IMR-90 (cell line): ENCODE measurements around the gene MGA. TPM values are rescaled to one million over a fixed set of nuclear protein-coding genes. Genes with fewer than 3 reads are reported as not detected.

Source experiments
- ATAC-seq: fragments of 200-7000 bp; cut with Tn5 transposase; 2 replicates; pipeline ENCODE4 v1.9.1; 2020; ENCODE audit warnings: low read depth, mild to moderate bottlenecking, moderate library complexity
- BruUV-seq: library from RNA; stranded (reverse); fragments of 400-500 nt; replicated peaks from 2 replicates; lab custom pipeline; 2021; lab: Mats Ljungman, UMichigan
- CTCF ChIA-PET: fragments of 300-600 bp; formaldehyde crosslinking; extraction: SDS; loops from one replicate; lab custom pipeline; 2021; ENCODE audit warnings: antibody characterized with exemption; lab: Yijun Ruan, JAX
- POLR2A ChIA-PET: fragments of 300-600 bp; sonication (Branson Sonifier 250); formaldehyde crosslinking; loops from one replicate; lab custom pipeline; 2022; ENCODE audit warnings: antibody characterized with exemption; ENCODE audit not compliant: unreplicated experiment; lab: Charles Lee
- DNase-seq: peaks from one replicate; pipeline ENCODE4 v3.0.0; 2013
- H2AFZ ChIP-seq: replicated peaks from 2 replicates; pipeline ENCODE3; 2013; ENCODE audit warnings: low read length, mild to moderate bottlenecking; ENCODE audit not compliant: poor library complexity
- H2AK5ac ChIP-seq: 2 replicates; pipeline ENCODE4 v1.6.1; 2013; ENCODE audit warnings: low read depth, low read length, inconsistent platforms
- H2AK9ac ChIP-seq: replicated peaks from 2 replicates; pipeline ENCODE3; 2013; ENCODE audit warnings: mild to moderate bottlenecking, low read depth, low read length, moderate library complexity; ENCODE audit not compliant: poor library complexity
- H2BK120ac ChIP-seq: 2 replicates; pipeline ENCODE4 v1.6.1; 2013; ENCODE audit warnings: low read depth, low read length, inconsistent platforms
- H2BK15ac ChIP-seq: 3 replicates; pipeline ENCODE4 v1.6.1; 2013; ENCODE audit warnings: low read depth, low read length, inconsistent platforms
- H2BK20ac ChIP-seq: 2 replicates; pipeline ENCODE4 v1.6.1; 2013; ENCODE audit warnings: low read depth, mild to moderate bottlenecking, inconsistent platforms, low read length, moderate library complexity
- H2BK5ac ChIP-seq: 2 replicates; pipeline ENCODE4 v1.6.1; 2013; ENCODE audit warnings: mild to moderate bottlenecking, low read depth, low read length, inconsistent platforms; ENCODE audit not compliant: poor library complexity, severe bottlenecking
- H3K14ac ChIP-seq: replicated peaks from 2 replicates; pipeline ENCODE4 v1.6.1; 2013; ENCODE audit warnings: low read depth, low read length, inconsistent platforms
- H3K18ac ChIP-seq: 2 replicates; pipeline ENCODE4 v1.6.1; 2013; ENCODE audit warnings: low read depth, low read length, control low read depth
- H3K23ac ChIP-seq: 2 replicates; pipeline ENCODE4 v1.6.1; 2013; ENCODE audit warnings: low read depth, low read length, inconsistent platforms
- H3K27ac ChIP-seq: 2 replicates; pipeline ENCODE4 v1.5.1; 2013; ENCODE audit warnings: mild to moderate bottlenecking, control low read depth, low read length; ENCODE audit not compliant: insufficient read depth
- H3K27me3 ChIP-seq: 2 replicates; pipeline ENCODE4 v1.6.1; 2013; ENCODE audit warnings: low read length; ENCODE audit not compliant: control insufficient read depth, insufficient read depth
- H3K36me3 ChIP-seq: 2 replicates; pipeline ENCODE4 v1.6.1; 2013; ENCODE audit warnings: low read length, mixed read lengths; ENCODE audit not compliant: control insufficient read depth, insufficient read depth
- H3K4ac ChIP-seq: 2 replicates; pipeline ENCODE4 v1.6.1; 2013; ENCODE audit warnings: low read depth, low read length, inconsistent platforms
- H3K4me1 ChIP-seq: 2 replicates; pipeline ENCODE4 v1.6.1; 2013; ENCODE audit warnings: low read length, mixed read lengths; ENCODE audit not compliant: control insufficient read depth, insufficient read depth
- H3K4me2 ChIP-seq: 2 replicates; pipeline ENCODE4 v1.6.1; 2013; ENCODE audit warnings: low read depth, mild to moderate bottlenecking, control low read depth, low read length, moderate library complexity
- H3K4me3 ChIP-seq: 2 replicates; pipeline ENCODE4 v1.5.1; 2013; ENCODE audit warnings: low read depth, mild to moderate bottlenecking, control low read depth, low read length, moderate library complexity; ENCODE audit not compliant: insufficient read depth
- H3K56ac ChIP-seq: 2 replicates; pipeline ENCODE4 v1.6.1; 2013; ENCODE audit warnings: low read length, inconsistent platforms; ENCODE audit not compliant: insufficient read depth; ENCODE audit errors: extremely low read depth
- H3K79me1 ChIP-seq, 2 experiments: 2 replicates each; pipeline ENCODE4 v1.6.1; 2013; ENCODE audit warnings: low read length in 2 of 2, inconsistent platforms in 1 of 2, low read depth in 1 of 2
- H3K9ac ChIP-seq: 2 replicates; pipeline ENCODE4 v1.6.1; 2013; ENCODE audit warnings: low read depth, low read length, control low read depth
- H3K9me1 ChIP-seq: 2 replicates; pipeline ENCODE4 v1.6.1; 2013; ENCODE audit warnings: low read length, inconsistent platforms; ENCODE audit not compliant: insufficient read depth
- H3K9me3 ChIP-seq: 2 replicates; pipeline ENCODE4 v1.6.1; 2013; ENCODE audit warnings: low read length; ENCODE audit not compliant: control insufficient read depth, insufficient read depth
- H4K20me1 ChIP-seq: 2 replicates; pipeline ENCODE4 v1.6.1; 2013; ENCODE audit warnings: low read length, inconsistent platforms; ENCODE audit not compliant: insufficient read depth
- H4K5ac ChIP-seq: 2 replicates; pipeline ENCODE4 v1.6.1; 2013; ENCODE audit warnings: mild to moderate bottlenecking, low read depth, low read length, control low read depth
- H4K8ac ChIP-seq, 2 experiments: 2 replicates each; pipeline ENCODE4 v1.6.1; 2013; ENCODE audit warnings: low read depth in 2 of 2, low read length in 2 of 2, control low read depth in 1 of 2, inconsistent platforms in 1 of 2
- H4K91ac ChIP-seq: 2 replicates; pipeline ENCODE4 v1.6.1; 2013; ENCODE audit warnings: low read depth, low read length, inconsistent platforms; ENCODE audit not compliant: insufficient read depth
- CEBPB ChIP-seq: IDR thresholded peaks from 2 replicates; pipeline ENCODE4 v1.6.1; 2012; ENCODE audit warnings: low read depth, low read length, improper control_type of control experiment
- CHD1 ChIP-seq: IDR thresholded peaks from 2 replicates; pipeline ENCODE4 v1.6.1; 2012; ENCODE audit warnings: low read depth, low read length, improper control_type of control experiment
- FOS ChIP-seq: fragments of 150-350 bp; IDR thresholded peaks from 2 replicates; pipeline ENCODE4 v1.6.1; 2016; ENCODE audit warnings: low read depth, low read length
- MAZ ChIP-seq: IDR thresholded peaks from 2 replicates; pipeline ENCODE4 v1.6.1; 2012; ENCODE audit warnings: low read depth, mild to moderate bottlenecking, low read length, improper control_type of control experiment, moderate library complexity, borderline replicate concordance
- RAD21 ChIP-seq: IDR thresholded peaks from 2 replicates; pipeline ENCODE4 v1.6.1; 2012; ENCODE audit warnings: low read length, improper control_type of control experiment
- RCOR1 ChIP-seq: IDR thresholded peaks from 2 replicates; pipeline ENCODE4 v1.6.1; 2012; ENCODE audit warnings: mild to moderate bottlenecking, low read length, improper control_type of control experiment; ENCODE audit not compliant: insufficient replicate concordance
- SMC3 ChIP-seq: fragments of 150-350 bp; IDR thresholded peaks from 2 replicates; pipeline ENCODE4 v1.6.1; 2016; ENCODE audit warnings: low read depth, mild to moderate bottlenecking, antibody characterized with exemption, low read length, moderate library complexity
- WGBS, 2 experiments: methylation state at CpG; one replicate each; pipeline versions ENCODE4 v1.1.5 to v1.1.7; 2013; ENCODE audit warnings: missing lambda C conversion rate in 2 of 2; ENCODE audit not compliant: insufficient read length in 1 of 2; ENCODE audit errors: extremely low coverage in 2 of 2; 5-methylcytosine and 5-hydroxymethylcytosine counted together
- dilution Hi-C: fragments of 300-500 bp; cut with HindIII; formaldehyde crosslinking; loops from one replicate; pipeline ENCODE4 v1.14.3; 2018; ENCODE audit warnings: low sequenced_read_pairs; ENCODE audit not compliant: unreplicated experiment
- in situ Hi-C: fragments of 300-500 bp; cut with MboI; formaldehyde crosslinking; loops from 3 replicates; pipeline ENCODE4 v1.14.3; 2019; ENCODE audit warnings: low sequenced_read_pairs, inconsistent platforms, mixed read lengths
- intact Hi-C: fragments of 100-400 bp; cut with micrococcal nuclease; formaldehyde crosslinking; loops from 2 replicates; pipeline ENCODE4 v1.10.0; 2022
- polyA plus RNA-seq, 3 experiments: library from polyadenylated mRNA; depleted of rRNA; stranded (reverse); fragments of >200 nt; gene quantifications; 2 replicates each; pipeline ENCODE4 v1.2.3, GENCODE V29; 2012; ENCODE audit warnings: low replicate concordance in 1 of 3
- total RNA-seq: library from RNA; depleted of rRNA; stranded (reverse); fragments of >200 nt; gene quantifications from 2 replicates; pipeline ENCODE4 v1.2.3, GENCODE V29; 2012

MGA gene
- total and polyA plus RNA-seq, 2 of the 4 experiments (the other 2 are of a cell fraction), result 3.2 to 38.0 TPM

DNA sequence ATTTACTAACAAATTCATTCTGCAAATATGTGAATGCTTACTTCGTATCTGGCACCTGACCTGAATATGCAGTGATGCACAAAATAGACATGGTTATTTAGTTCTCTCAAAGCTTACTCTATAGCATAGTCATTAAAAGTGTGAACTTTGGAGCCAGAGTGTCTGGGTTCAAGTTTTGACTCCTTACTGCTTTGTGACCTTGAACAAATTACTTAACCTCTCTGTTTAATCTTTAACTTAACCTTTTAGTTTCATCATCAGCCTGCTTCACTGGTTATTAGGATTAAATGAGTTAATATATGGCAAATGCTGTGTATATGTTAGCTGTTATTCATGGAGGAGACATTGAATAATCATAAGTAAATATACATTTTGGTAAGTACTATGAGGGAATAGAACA is 12.1 kb upstream of the MGA start:
- in situ Hi-C loops, result no loop called here
- Histone ChIP-seq H3K9ac (no peak overlapping the region), H3K9me3 (peaks cover 5% of the 10 kb centered on the region; the same call in 1 of the 2 replicates), H3K56ac (no peak overlapping the region), H4K8ac (no peak overlapping the region), H3K14ac (no peak overlapping the region), H2AK9ac (no peak overlapping the region), H4K91ac (no peak overlapping the region), H3K36me3 (no peaks in the 10 kb centered on the region), H4K20me1 (no peaks in the 10 kb centered on the region), H3K4me1 (peaks cover 2% of the 10 kb centered on the region; the same call in 1 of the 2 replicates), H2BK120ac (no peak overlapping the region), H3K9me1 (no peaks in the 10 kb centered on the region), H2AFZ (no peak overlapping the region), H3K4me2 (no peak overlapping the region), H2AK5ac (no peak overlapping the region), H3K23ac (no peak overlapping the region), H3K4me3 (no peak overlapping the region), H2BK15ac (no peak overlapping the region), H2BK20ac (no peak overlapping the region), H3K4ac (no peak overlapping the region), H3K27ac (no peak overlapping the region), H4K5ac (no peak overlapping the region), H3K27me3 (no peaks in the 10 kb centered on the region), H3K79me1 (no peaks in the 10 kb centered on the region), H3K18ac (no peak overlapping the region), H2BK5ac (no peak overlapping the region)
- BruUV-seq, result no TSS peak
- POLR2A ChIA-PET, result no interaction called here
- DNase-seq (no peak), ATAC-seq (no peak)
- TF ChIP-seq FOS (no peak), CHD1 (no peak), MAZ (no peak), RAD21 (no peak), SMC3 (no peak), CEBPB (no peak), RCOR1 (no peak)
- CTCF ChIA-PET, result no interaction called here
- dilution Hi-C loops, result no loop called here
- intact Hi-C loops, result no loop called here
- no CpG with 5 or more reads among the region's 1 CpG for WGBS, 2 experiments
